Measurements from ENCODE around the gene ART1.

ART1 gene

GRCh38 chr11:3686751-3687150 is 41.8 kb downstream of the ART1 start:
- in situ Hi-C loops (cut with HindIII; ENCODE audit: low pct_ligation_motif_present, low pct_unique_long_range_greater_than_20kb, low sequenced_read_pairs): no loop called here
- no peak for DNase-seq

- DNase-seq: no peak
- in situ Hi-C loops (cut with HindIII; ENCODE audit: low pct_ligation_motif_present, low pct_unique_long_range_greater_than_20kb, low sequenced_read_pairs): no loop called here
Measured at GRCh38 chr11:3700410-3700809, 55.5 kb downstream of the ART1 start.

- in situ Hi-C loops (cut with HindIII; ENCODE audit: low pct_ligation_motif_present, low pct_unique_long_range_greater_than_20kb, low sequenced_read_pairs): no loop called here
- DNase-seq: no peak
Measured at GRCh38 chr11:3700910-3701309, 56.0 kb downstream of the ART1 start.

GRCh38 chr11:3703383-3703782 is 58.5 kb downstream of the ART1 start:
- in situ Hi-C loops (cut with HindIII; ENCODE audit: low pct_ligation_motif_present, low pct_unique_long_range_greater_than_20kb, low sequenced_read_pairs): no loop called here
- DNase-seq: no peak

- in situ Hi-C loops (cut with HindIII; ENCODE audit: low pct_ligation_motif_present, low pct_unique_long_range_greater_than_20kb, low sequenced_read_pairs): no loop called here
- no peak for DNase-seq
Measured at GRCh38 chr11:3707176-3707575, 62.2 kb downstream of the ART1 start.

- in situ Hi-C loops (cut with HindIII; ENCODE audit: low pct_ligation_motif_present, low pct_unique_long_range_greater_than_20kb, low sequenced_read_pairs): no loop called here
- no peak for DNase-seq
Measured at GRCh38 chr11:3709977-3710376, 65.0 kb downstream of the ART1 start.

GRCh38 chr11:3710485-3711259 is 65.7 kb downstream of the ART1 start:
- in situ Hi-C loops (cut with HindIII; ENCODE audit: low pct_ligation_motif_present, low pct_unique_long_range_greater_than_20kb, low sequenced_read_pairs): no loop called here

GRCh38 chr11:3712274-3712673 is 67.3 kb downstream of the ART1 start:
- in situ Hi-C loops (cut with HindIII; ENCODE audit: low pct_ligation_motif_present, low pct_unique_long_range_greater_than_20kb, low sequenced_read_pairs): no loop called here

More at GRCh38 chr11:3710485-3711259, 65.7 kb downstream of the ART1 start:
- no peak for DNase-seq

More at GRCh38 chr11:3712274-3712673, 67.3 kb downstream of the ART1 start:
- DNase-seq: no peak
